Pons (tissue), 1 donor: Measurements from ENCODE around the gene HS6ST2.

ENCODE experiments used
- DNase-seq: peaks from one replicate; pipeline ENCODE4 v3.0.0-alpha.2; 2016; ENCODE audit warnings: low spot score

HS6ST2 gene

DNA sequence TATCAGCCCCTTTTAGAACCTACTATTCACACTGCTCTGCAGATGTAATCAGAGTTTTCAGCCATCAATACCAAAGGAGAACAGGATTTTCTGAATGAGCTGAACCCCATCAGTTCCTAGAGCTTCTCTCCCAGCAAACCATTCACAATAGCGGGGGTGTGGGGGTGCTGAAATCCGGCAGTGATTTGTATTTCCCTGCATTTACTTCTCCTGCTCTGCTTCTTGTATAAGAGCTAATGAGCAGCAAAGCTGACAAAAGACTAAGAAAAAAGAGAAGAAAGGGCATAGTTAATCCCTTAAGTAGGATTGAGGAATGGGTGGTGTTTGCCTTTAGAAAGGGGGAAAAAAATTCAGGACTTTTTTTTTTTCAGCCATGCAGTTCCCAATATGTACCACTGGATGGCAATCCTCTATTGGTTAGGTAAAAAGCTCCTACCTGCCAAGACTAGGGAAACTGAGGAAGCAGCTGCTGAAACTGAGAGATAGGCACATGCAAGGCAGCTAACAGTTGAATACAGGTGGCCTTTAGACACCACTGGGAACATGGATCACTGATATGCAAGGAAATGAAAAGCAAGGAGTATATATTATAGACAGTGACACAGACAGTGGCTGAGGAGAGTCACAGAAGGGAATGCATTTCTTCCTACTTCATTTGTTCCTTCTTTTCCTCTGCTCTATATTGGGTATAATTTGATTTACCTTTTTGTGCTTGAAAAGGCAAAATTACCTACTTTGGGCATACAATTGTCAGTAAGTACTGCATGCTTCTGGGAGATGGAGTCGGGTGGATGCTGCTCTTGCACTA is 217.9 kb downstream of the HS6ST2 start:
- no peak for DNase-seq

DNA sequence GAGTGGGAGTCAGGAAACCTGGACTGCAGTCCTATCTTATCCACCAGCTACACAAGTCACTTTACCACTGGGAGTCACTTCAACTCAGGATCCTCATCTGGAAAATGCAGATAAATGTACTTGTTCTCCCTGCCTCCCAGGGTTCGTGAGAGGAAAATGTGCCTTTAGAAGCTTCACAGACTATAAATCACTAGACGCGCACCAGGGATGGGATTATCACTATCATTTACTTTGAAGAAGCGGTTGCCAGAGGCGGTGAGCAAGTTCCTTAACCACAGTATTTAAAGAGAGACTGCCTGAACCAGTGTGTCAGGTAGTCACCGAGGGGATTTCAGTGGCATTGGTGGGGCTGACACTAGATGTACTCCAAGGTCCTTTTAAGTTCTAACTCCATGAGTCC is 219.5 kb downstream of the HS6ST2 start:
- DNase-seq: no peak

GRCh38 chrX:132737743-132738142 is 220.7 kb downstream of the HS6ST2 start:
- no peak for DNase-seq

DNA sequence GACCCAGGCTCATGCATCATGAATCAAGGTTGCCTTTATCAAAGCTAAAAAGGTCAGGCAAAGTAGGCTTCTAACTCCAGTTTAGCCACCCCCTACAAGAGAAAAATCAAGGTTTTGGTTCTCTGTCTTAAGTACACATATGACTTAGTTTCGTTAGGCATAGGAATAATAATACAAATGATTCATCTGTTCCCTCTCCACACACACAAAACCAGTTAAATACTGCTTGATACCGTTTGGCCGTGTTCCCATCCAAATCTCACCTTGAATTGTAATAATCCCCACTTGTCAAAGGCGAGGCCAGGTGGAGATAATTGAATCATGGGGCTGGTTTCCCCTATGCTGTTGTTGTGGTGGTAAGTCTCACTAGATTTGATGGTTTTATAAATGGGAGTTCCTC is 226.2 kb downstream of the HS6ST2 start:
- no peak for DNase-seq

DNA sequence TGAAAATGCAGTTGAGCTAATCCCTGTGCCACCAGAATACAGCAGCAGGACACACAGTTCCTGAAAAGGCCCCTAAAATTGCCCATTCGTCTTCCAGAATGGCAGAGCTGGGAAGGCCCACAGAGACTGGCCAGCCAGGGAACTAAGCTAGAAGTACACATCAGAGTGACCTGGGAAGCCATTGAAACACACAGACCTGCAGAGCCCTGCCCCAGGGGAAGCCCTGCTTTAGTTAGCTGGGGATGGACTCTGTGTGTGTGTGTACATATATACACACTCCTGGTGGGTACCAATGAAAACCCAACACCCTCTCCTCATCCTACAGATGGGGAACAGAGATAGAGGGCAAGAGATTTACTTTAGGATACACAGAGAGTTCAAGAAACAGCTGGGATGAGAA is 227.7 kb downstream of the HS6ST2 start:
- DNase-seq: no peak

GRCh38 chrX:132730266-132730665 is 228.2 kb downstream of the HS6ST2 start:
- DNase-seq: no peak

GRCh38 chrX:132728296-132728695 is 230.1 kb downstream of the HS6ST2 start:
- DNase-seq: no peak

- DNase-seq: no peak
Measured at GRCh38 chrX:132718431-132718958, 239.9 kb downstream of the HS6ST2 start.

DNA sequence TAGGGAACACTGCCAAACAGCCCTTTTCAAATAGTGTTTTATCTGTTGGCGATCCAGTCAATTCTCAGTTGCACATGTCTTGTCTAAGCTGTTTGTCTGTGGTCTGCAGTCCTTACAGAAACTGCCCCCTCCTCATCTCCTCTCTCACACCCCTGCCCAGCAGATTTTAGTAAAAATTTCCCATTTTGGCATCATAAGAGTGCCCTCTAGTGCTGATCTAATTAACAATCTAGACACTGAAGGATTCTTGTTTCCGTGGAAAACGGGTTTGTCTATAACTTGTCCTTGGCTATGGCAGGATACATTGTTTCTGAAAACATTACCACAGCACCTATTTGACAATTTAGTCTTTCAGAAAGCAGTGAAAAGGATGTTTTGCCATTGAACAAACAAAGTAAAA is 242.4 kb downstream of the HS6ST2 start:
- peak; percentile 6 for DNase-seq

DNA sequence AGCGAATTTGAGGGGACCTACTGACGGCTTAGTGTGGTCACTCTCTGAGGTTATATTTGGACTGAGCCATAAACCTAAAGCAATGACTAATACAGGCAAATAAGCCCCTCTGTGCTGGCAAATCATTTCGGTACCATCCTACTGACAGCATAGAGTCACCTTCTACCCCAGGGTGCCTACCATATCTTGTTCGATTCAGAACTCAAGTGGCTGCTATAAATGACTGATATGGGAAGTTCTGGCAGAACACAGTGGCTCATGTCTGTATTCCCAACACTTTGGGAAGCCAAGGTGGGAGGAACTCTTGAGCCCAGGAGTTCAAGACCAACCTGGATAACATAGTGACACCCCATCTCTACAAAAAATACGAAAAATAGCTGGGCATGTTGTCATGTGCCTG is 243.5 kb downstream of the HS6ST2 start:
- DNase-seq: no peak

- no peak for DNase-seq
Measured at GRCh38 chrX:132712350-132712749, 246.1 kb downstream of the HS6ST2 start.

DNA sequence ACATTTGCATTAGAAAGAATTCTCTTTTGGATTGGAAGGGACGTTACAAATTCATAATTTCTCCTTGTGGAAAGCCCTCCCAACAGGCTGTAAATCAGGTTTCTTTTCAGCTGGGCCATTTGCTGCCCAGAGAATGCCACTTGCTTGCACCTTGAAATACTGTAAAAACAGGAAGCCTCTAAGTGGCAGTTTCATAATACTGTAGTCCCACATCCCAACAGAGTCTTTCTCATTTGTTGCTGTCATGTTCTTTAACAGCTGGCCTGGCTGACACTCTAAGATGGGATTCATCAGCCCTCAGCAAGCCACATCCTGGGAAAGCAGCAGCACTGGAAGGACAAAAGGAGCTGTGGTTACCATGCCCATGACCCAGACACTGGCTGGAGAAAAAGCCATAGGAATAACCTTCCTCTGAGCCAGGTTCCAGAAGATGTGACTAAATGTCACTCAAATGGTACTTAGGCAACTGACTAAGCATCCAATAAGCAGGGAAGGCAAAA is 247.7 kb downstream of the HS6ST2 start:
- no peak for DNase-seq

GRCh38 chrX:132708529-132708928 is 249.9 kb downstream of the HS6ST2 start:
- no peak for DNase-seq

DNA sequence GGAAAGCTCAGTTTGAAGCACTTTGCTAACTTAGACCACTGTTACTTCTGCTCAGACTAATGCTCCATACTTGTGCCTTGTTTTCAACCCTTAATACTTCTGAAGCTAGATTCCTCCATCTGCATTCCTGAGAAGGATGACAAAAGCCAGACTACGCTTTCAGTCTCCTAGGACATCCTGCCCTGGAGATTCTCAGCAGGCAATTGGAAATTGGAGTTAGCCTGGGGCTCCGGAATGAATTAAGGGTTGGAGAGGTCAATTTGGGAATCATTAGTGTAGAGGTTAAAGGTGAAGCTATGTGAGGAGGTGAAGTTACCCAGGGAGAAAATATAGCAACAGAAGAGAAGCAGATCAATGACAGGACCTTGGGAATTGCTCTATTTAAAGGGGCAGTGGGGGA is 253.7 kb downstream of the HS6ST2 start:
- DNase-seq: no peak

DNA sequence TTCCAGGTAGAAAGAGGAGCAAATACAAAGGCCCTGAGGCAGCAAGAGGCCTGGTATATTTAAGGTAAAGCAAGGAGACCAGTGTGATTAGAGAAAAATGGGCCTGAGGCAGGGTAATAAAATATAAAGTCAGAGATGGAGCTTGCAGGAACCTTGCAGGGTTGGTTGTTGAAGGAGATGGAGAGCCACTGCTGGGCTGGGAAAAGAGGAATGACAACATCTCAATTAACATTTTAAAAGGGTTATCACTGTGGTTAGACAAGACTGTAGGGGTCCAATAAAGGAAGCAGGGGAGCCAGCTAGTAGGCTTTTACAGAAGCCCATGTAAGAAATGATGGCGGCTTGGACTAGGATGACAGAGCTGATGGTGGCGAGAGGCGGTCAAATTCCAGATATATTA is 264.0 kb downstream of the HS6ST2 start:
- DNase-seq: no peak

DNA sequence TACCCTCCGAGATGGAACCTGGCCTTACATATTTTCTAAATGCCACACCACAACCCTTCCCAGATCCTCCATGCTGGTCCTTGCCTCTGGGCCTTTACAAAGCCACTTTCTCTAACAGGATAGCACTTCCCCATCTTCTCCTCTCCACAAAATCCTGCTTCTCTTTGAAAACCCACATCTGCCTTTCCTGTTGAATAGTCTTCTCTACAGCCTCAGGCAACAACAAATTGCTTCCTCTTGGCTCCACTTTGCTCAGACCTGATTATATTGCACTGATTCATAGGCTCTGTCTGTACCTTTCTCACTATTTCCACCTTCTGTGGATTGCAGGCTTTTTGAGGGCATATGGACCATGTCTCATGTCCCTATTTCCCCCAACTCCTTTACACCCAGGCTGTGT is 265.9 kb downstream of the HS6ST2 start:
- no peak for DNase-seq

DNA sequence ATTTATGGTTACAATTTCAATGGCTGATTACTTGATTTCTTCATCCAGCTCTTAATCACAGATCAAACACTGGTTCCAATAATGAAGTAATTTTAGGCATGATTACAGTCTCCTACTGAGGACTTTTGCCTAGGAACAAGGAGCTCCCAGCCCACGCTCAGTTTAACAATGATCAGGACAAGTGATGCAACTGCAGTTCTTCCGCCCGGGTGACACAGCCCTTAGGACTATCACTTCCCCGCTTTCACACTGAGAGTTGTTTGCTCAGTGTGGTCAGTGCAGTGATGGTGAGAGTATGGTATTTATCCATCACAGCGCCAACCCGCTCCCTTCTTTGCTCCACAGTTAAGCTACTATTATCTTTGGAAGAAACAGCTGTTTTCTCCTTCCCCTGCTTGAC is 266.4 kb downstream of the HS6ST2 start:
- no peak for DNase-seq

DNA sequence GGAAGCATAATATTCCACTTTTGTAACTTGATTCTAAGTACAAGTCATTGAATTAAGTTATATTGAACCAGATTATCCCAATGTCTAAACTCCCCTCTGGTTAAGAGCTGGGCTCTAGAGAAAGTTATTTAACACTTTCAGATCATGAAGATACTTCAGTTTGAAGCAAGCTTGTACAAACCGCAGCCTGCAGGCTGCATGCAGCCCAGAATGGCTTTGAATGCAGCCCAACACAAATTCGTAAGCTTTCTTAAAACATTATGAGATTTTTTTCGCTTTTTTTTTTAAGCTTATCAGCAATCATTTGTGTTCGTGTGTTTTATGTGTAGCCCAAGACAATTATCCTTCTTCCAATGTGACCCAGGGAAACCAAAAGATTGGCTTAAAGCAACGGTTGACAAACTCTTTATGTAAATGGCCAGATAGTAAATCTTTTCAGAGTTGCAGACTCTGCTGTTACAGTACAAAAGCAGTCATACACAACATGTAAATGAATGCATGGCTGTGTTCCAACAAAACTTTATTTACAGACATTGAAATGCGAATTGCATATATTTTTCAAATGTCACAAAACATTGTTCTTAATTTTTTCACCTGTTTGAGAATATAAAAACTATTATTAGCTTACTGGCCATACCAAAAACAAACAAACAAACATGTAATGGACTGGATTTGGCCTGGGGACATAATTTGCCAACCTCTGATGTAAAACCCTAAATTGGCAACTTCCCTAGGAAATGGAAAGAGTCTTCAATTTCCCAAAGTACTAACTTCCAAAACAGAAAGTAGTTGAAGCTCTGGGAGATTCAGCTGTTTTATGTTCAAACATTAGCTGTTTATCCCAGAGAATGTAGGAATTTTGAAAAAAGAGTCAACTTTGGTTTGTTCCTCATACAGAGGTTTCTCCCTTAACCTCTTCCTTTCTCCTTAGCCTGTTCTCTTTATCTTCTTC is 268.5 kb downstream of the HS6ST2 start:
- no peak for DNase-seq

DNA sequence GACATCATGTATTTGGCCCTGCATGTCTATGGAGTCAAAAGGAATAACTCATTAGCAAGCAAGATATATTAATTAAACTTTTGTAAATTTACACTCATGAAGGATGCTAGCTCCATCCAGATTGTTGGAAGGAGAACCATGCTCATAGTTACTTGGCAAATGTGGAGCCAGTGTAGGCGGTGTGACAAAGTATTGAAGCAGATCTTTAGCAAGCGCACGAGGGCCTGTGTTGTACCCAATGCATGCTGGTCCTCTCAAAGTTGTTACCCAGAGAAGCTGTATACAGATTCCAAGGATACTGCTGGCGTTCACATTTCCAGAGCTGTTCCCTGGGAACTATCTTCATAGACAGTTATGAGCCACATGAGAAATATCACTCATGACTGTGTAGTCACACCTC is 273.2 kb downstream of the HS6ST2 start:
- DNase-seq: no peak

GRCh38 chrX:132677233-132677716 is 281.2 kb downstream of the HS6ST2 start:
- no peak for DNase-seq

GRCh38 chrX:132676561-132677186 is 281.8 kb downstream of the HS6ST2 start:
- DNase-seq: peak; percentile 14

DNA sequence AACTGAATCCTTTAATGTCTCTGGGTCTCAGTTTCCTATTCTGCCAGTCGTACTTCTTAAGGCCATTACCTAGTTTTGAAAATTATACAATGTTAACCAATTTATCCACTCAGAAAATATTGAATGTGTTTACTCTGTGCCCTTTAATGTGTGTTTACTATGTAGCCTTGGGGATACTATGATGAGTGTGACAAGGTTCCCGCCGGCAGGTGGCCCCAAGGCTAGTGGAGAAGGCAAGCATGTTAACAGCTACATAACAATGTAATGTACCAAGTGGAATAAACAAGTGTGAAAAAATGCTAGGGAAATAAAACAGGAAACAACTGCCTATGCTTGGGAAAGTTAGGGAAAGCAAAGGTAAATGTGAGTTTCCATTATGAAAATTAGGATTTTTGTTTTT is 282.3 kb downstream of the HS6ST2 start:
- DNase-seq: no peak
